Central memory CD8-positive, alpha-beta T cell (primary cell): ENCODE results near the gene MAP3K7CL.

ENCODE experiments used
- ATAC-seq: fragments of 150-1000 bp; cut with Tn5 transposase; replicated peaks from 2 replicates; pipeline ENCODE4 v1.10.0; 2022; ENCODE audit warnings: mild to moderate bottlenecking, moderate FRiP score, moderate number of reproducible peaks; ENCODE audit not compliant: poor library complexity, severe bottlenecking; ENCODE audit errors: extremely low read depth
- DNase-seq, 2 donors: peaks; one replicate each; pipeline ENCODE4 v3.0.0; 2021; ENCODE audit warnings: low spot score in 2 of 2
- H3K27ac Mint-ChIP-seq: one replicate; pipeline ENCODE4 v1.8.0; 2022; ENCODE audit warnings: low read depth, mild to moderate bottlenecking, moderate library complexity, mixed read lengths
- H3K27me3 Mint-ChIP-seq: one replicate; pipeline ENCODE4 v1.8.0; 2022; ENCODE audit warnings: mixed read lengths
- H3K36me3 Mint-ChIP-seq: one replicate; pipeline ENCODE4 v1.8.0; 2022; ENCODE audit warnings: mild to moderate bottlenecking, moderate library complexity, mixed read lengths; ENCODE audit not compliant: insufficient read depth
- H3K4me1 Mint-ChIP-seq: one replicate; pipeline ENCODE4 v1.8.0; 2022; ENCODE audit warnings: mixed read lengths
- H3K4me3 Mint-ChIP-seq: one replicate; pipeline ENCODE4 v1.8.0; 2022; ENCODE audit warnings: mild to moderate bottlenecking, moderate library complexity, mixed read lengths
- H3K9me3 Mint-ChIP-seq: one replicate; pipeline ENCODE4 v1.8.0; 2022; ENCODE audit warnings: mixed read lengths

Gene MAP3K7CL

DNA sequence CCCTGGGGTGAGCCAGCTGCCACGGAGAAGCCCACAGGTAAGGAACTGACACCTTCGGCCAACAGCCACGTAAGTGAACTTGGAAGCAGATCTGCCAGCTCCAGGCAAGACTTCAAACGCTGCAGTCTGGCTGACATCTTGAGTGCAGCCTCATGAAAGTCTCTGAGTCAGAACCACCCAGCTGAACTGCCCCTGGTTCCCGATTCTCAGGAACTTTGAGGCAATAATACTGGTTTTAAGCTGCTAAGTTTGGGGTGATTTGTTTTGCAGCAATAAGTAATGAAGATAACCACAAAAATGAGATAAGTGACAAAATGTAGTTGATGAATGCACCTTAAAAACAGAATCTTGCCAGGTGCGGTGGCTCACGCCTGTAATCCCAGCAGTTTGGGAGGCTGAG is 48.5 kb downstream of the MAP3K7CL start:
- no peak overlapping the region for H3K4me3 Mint-ChIP-seq
- no peak for ATAC-seq
- no peaks in the 10 kb centered on the region for H3K4me1 Mint-ChIP-seq
- DNase-seq: no peak
- peaks cover 9% of the 10 kb centered on the region for H3K27me3 Mint-ChIP-seq
- no peak overlapping the region for H3K27ac Mint-ChIP-seq
- H3K36me3 Mint-ChIP-seq: no peaks in the 10 kb centered on the region
- H3K9me3 Mint-ChIP-seq: no peaks in the 10 kb centered on the region

DNA sequence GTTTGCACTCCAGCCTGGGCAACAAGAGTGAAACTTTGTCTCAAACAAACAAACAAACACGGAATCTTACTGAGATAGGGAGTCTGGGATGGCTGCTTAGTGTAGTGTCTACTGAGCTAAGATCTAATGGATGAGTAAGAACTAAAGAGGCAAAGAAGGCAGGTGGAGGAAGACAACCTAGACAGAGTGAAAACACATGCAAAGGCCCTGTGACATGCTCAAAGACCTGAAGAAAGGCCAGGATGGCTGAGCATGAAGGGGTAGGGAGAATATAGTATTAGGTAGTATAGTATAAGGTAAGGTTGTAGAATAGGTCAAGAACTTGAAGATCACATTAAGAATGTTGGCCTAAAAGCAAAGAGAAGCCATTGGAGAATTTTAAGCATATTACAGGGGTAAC is 49.1 kb downstream of the MAP3K7CL start:
- Mint-ChIP-seq H3K4me3 (no peak overlapping the region), H3K4me1 (no peaks in the 10 kb centered on the region), H3K9me3 (no peaks in the 10 kb centered on the region), H3K36me3 (no peaks in the 10 kb centered on the region), H3K27me3 (peaks cover 9% of the 10 kb centered on the region), H3K27ac (no peak overlapping the region)
- no peak for DNase-seq
- no peak for ATAC-seq

DNA sequence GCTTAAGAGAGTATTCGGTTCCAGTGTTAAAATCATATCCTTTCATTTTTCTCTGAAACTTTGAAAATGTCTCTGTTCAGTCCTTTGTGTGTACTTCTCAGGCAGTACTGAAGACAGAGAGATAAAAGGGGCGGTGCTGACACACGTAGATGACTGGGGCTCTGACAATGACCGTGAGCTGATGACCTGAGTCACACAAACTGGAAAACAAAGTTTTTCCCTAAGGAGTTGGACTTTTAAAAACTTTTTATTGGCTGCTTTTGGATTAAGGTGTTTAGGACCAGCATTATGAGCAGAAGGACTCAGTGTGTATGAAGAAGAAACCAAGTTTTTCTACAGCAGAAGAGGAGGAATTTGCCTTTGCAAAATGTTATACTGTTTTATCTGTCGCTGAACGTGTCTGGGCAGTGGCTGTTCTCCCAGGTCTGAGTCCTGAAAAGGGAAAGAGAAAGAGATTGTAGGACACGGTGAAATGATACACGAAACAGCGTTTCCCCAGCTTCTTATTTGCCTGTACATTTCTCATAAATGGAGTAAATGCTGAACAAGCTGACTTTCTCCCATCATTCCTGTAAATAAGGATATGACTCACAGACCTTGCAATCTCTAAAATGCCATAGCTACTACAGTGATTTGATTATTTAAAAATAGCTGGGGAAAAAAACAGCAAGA is 51.5 kb downstream of the MAP3K7CL start:
- Mint-ChIP-seq H3K27me3 (peaks cover 9% of the 10 kb centered on the region), H3K4me1 (no peaks in the 10 kb centered on the region), H3K4me3 (no peak overlapping the region), H3K36me3 (peaks cover 2% of the 10 kb centered on the region), H3K9me3 (no peaks in the 10 kb centered on the region), H3K27ac (no peak overlapping the region)
- ATAC-seq (no peak), DNase-seq (no peak)

DNA sequence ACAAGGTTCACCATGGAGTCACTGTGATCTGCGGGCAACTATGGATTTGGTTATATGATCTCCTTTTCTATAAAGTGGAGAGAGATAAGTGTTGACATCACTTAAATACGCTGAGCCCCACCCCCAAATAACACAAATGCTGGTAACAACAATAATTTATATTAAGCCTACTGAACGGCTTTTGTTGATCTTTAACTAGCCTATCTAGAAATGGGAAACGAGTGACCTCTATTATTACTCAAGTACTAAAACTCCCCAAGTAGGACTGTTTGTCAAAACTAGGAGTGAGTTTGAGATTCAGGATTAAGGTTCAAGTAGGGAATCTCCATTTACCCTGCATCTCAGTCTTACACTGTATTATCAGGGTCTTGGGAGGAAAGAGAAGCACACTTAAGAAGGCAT is 52.2 kb downstream of the MAP3K7CL start:
- no peak overlapping the region for H3K4me3 Mint-ChIP-seq
- H3K27ac Mint-ChIP-seq: no peak overlapping the region

DNA sequence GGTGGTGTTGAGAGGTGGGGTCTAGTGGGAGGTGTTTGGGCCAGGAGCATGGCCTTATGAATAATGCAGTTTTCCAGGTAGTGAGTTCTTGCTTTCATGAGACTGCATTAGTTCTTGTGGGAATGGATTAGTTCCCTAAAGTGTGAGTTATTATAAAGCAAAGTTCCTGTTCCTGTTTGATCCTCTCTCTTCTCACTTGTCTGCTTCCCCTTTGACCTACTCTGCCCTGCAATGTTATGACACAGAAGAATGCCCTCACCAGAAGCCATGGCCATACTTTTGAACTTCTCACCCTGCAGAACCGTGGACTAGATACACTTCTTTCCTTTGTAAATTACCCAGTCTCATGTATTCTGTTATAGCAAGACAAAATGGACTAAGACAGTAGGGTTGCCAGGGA is 53.6 kb downstream of the MAP3K7CL start:
- Mint-ChIP-seq H3K9me3 (no peaks in the 10 kb centered on the region), H3K4me3 (no peak overlapping the region), H3K4me1 (no peaks in the 10 kb centered on the region), H3K36me3 (peaks cover 2% of the 10 kb centered on the region), H3K27ac (no peak overlapping the region), H3K27me3 (peaks cover 9% of the 10 kb centered on the region)
- DNase-seq (no peak), ATAC-seq (no peak)

More for the DNA sequence above, 52.2 kb downstream of the MAP3K7CL start:
- Mint-ChIP-seq H3K9me3 (no peaks in the 10 kb centered on the region), H3K36me3 (peaks cover 2% of the 10 kb centered on the region), H3K4me1 (no peaks in the 10 kb centered on the region), H3K27me3 (peaks cover 9% of the 10 kb centered on the region)
- ATAC-seq (no peak), DNase-seq (no peak)

DNA sequence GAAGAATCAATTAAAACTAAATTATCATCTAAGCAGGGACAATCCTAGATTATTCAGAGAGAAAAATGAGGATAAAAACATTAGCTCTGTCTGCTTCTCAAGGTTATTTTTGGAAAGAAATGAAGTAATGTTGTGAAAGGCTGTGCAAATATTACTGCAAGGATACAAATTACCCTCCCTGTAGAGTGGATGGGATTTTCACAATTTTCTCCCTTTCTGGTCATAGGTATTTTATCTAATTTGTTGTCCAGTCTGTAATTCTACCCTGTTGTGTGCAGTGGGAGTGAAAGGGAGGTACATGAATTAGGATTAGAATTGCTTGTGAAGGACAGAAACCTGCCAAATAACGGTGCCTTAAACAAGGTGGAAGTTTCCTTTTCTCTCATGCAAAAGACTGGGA is 54.7 kb downstream of the MAP3K7CL start:
- Mint-ChIP-seq H3K9me3 (no peaks in the 10 kb centered on the region), H3K4me1 (no peaks in the 10 kb centered on the region), H3K4me3 (no peak overlapping the region), H3K27me3 (peaks cover 9% of the 10 kb centered on the region), H3K27ac (no peak overlapping the region), H3K36me3 (peaks cover 2% of the 10 kb centered on the region)
- ATAC-seq (no peak), DNase-seq (no peak)

DNA sequence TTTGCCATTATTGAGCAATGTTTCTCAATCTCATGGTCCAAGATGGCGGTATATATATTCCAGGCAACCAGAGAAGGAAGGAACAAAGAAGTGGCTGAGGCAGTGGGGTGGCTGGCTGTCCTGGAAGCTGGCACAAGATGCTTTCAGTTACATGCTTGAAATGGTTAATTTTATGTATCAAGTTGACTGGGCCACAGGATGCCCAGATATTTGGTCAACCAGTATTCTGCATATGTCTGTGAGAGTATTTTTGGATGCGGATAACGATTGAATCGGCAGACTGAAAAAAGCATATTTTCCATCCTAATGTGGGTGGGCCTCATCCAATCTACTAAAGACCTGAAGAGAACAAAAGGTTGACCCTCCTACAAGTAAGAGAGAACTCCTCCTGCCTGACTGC is 55.2 kb downstream of the MAP3K7CL start:
- Mint-ChIP-seq H3K4me1 (no peaks in the 10 kb centered on the region), H3K4me3 (no peak overlapping the region), H3K9me3 (no peaks in the 10 kb centered on the region), H3K27ac (no peak overlapping the region), H3K36me3 (peaks cover 2% of the 10 kb centered on the region), H3K27me3 (peaks cover 9% of the 10 kb centered on the region)
- ATAC-seq (no peak), DNase-seq (no peak)

DNA sequence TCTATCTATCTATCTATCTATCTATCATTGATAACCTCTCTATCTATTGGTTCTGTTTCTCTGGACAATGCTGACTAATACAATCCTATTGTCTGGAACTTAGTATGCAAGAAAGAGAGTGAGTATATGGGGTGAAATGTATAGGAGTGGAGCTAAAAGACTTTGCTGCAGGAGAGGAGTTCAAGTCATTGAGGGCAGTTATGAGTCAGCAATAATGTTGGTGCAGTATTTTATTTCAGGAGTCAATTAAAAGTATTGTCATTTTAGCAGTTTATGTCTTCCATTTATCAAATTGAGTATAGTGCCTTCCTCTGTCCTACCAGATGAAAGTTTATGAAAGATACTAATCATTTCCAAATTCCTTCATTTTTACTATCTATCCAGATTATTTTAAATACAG is 55.8 kb downstream of the MAP3K7CL start:
- no peak for ATAC-seq
- peaks cover 9% of the 10 kb centered on the region for H3K27me3 Mint-ChIP-seq
- DNase-seq: no peak
- H3K4me1 Mint-ChIP-seq: no peaks in the 10 kb centered on the region
- H3K4me3 Mint-ChIP-seq: no peak overlapping the region
- peaks cover 2% of the 10 kb centered on the region for H3K36me3 Mint-ChIP-seq
- no peak overlapping the region for H3K27ac Mint-ChIP-seq
- no peaks in the 10 kb centered on the region for H3K9me3 Mint-ChIP-seq

DNA sequence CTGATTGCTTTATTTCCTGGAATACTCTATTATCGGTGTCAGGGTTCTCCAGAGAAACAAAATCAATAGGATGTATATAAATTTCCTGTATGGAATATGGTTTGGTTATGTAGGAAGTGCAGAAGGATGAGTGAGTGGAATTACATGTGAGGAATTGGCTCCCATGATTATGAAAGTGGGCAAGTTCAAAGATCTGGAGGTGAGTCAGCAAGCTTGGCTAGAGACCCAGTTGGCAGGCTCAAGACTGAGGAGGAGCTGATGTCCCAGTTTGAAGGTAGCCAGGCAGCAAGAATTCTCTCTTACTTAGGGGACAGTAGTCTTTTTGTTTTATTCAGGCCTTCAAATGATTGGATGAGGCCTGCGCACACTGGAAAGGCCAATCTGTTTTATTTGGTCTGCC is 57.5 kb downstream of the MAP3K7CL start:
- Mint-ChIP-seq H3K27me3 (peaks cover 3% of the 10 kb centered on the region), H3K27ac (no peak overlapping the region), H3K4me1 (no peaks in the 10 kb centered on the region), H3K4me3 (no peak overlapping the region), H3K36me3 (peaks cover 2% of the 10 kb centered on the region), H3K9me3 (no peaks in the 10 kb centered on the region)
- no peak for ATAC-seq
- no peak for DNase-seq

DNA sequence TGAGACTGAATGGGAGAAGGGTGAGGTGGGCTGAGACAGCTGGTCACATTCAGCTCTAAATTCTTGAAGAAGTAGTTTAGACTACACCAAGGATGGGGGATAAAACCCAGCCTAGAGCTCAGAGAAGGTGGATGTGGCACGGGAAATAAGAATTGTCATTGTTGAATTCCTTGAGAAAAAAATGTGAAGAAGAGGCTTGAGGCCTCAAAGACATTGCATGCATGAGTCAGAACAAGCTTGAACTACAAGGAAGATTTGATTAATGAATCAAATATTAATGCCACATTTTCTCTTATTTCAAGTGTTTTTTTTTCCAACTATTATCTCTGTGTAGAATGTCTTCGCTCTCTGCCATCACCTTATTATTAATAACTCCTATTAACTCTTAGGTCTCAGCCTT is 58.9 kb downstream of the MAP3K7CL start:
- no peak for ATAC-seq
- H3K9me3 Mint-ChIP-seq: no peaks in the 10 kb centered on the region

DNA sequence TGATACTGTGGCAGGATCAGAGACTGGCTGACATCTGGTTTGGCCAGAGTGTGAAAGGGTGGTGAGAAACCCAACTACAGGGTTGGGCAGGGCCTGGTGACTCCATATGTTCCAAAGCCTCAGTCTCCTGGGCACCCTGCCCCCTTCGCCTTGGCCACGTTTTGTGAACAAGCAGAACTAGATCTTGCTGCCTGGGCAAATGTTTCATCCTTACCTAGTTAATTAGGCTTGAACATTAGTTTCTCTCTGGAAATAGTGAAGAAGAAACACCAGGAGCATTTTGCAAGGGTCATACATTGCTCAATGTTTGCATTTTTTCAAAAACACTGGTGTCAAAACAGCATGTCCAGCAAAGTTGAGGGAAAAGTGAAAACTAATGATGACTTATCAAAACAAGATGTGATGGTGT is 60.5 kb downstream of the MAP3K7CL start:
- H3K27ac Mint-ChIP-seq: no peak overlapping the region
- no peak for DNase-seq
- no peaks in the 10 kb centered on the region for H3K27me3 Mint-ChIP-seq
- H3K4me3 Mint-ChIP-seq: no peak overlapping the region
- peaks cover 5% of the 10 kb centered on the region for H3K4me1 Mint-ChIP-seq
- H3K9me3 Mint-ChIP-seq: no peaks in the 10 kb centered on the region
- H3K36me3 Mint-ChIP-seq: no peaks in the 10 kb centered on the region
- no peak for ATAC-seq

More for the DNA sequence above, 58.9 kb downstream of the MAP3K7CL start:
- Mint-ChIP-seq H3K4me1 (no peaks in the 10 kb centered on the region), H3K27me3 (no peaks in the 10 kb centered on the region), H3K36me3 (peaks cover 2% of the 10 kb centered on the region), H3K27ac (no peak overlapping the region), H3K4me3 (no peak overlapping the region)
- no peak for DNase-seq

DNA sequence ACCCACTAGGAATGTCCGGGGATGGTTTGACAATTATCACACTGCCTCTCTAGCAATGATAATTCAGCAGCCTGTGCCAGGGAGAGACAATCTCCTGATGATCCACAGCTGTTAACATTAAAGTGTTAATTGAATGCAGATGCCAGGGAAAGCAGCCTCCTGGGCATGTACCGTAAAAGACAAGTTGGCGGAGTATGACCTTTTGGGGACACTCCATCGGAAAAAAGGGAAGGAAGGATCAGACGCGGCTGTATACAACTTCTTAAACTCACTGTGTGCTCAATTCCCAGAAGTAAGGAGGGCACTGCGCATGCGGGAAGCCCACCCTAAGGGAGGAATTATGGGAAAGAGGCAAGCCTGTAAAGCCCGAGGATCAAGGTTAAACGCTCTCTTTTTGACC is 62.6 kb downstream of the MAP3K7CL start:
- H3K4me1 Mint-ChIP-seq: peaks cover 18% of the 10 kb centered on the region
- ATAC-seq: no peak
- no peaks in the 10 kb centered on the region for H3K36me3 Mint-ChIP-seq
- no peak overlapping the region for H3K4me3 Mint-ChIP-seq
- no peaks in the 10 kb centered on the region for H3K27me3 Mint-ChIP-seq
- DNase-seq: no peak
- no peak overlapping the region for H3K27ac Mint-ChIP-seq
- no peaks in the 10 kb centered on the region for H3K9me3 Mint-ChIP-seq

DNA sequence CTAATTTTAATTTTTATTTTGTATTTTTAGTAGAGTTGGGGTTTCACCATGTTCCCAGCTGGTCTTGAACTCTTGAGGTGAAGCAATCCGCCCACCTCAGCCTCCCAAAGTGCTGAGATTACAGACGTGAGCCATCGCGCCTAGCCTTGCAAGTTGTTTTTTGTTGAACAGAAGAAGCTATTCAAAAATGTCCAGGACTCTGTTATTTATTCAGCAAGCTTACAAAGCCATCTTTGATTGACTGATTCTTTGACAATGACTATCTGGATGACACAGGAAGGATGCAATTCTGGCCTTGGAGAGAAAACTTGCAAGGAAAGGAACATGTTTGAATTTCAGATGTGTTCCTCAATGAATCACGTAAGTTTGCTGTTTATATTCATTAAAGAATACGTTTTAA is 63.5 kb downstream of the MAP3K7CL start:
- Mint-ChIP-seq H3K27me3 (no peaks in the 10 kb centered on the region), H3K4me1 (peaks cover 18% of the 10 kb centered on the region), H3K9me3 (no peaks in the 10 kb centered on the region), H3K36me3 (no peaks in the 10 kb centered on the region), H3K4me3 (no peak overlapping the region), H3K27ac (no peak overlapping the region)
- no peak for ATAC-seq
- DNase-seq: no peak
